Activated naive CD4-positive, alpha-beta T cell (primary cell): Measurements from ENCODE around the gene TPRA1.

Experiments used
- DNase-seq, 4 experiments: peaks; one replicate each; lab custom pipeline; 2025; lab: John Stamatoyannopoulos, UW

TPRA1 gene

DNA sequence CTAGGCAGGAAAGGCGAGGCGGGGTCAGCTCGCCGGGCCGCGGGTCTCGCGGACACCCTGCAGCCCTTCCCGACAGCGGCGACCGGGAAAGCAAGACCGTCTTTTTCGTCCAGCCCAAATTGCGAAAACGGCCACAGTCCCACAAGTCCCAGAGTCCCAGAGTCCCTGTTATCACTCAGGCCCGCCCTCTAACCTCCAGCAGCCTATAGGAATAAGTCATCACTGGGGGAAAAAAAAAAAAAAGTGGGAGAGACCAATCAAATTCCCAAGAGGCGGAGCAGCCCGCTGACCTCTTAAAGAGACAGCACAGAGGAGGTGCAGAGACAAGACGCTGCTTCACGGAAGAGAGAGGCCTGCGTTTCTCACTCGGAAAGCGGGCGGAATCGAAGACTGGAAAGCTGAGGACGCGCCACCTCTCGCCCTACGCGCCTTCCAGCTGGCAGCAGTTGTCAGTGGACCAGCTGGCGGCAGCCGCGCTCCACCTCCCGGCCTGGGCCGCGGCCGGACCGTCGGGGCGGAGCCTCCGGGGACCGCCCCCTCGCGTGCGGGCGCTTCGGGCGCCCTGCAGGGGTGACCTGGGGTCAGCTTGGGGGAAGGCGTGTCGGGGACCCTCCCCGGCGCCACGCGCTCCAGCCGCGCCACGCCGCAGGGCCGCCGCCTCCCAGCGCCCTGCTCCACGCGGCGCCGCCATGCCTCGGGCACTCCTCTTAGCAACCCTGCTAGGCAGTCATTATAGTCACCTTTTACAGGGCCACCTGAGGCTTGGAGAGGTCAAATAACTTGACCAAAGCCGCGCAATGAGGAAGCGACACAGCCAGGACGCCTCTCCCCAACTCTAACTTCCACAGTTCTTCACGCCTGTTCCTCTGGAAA lies at the start of gene TPRA1:
Gene TPRA1, minus strand, starts transcription at position 141 of the 873 bp plus-strand sequence. CDS start 10,587 bp downstream, outside the sequence.
- peak; percentile 33 to 65 (median 35) for DNase-seq

DNA sequence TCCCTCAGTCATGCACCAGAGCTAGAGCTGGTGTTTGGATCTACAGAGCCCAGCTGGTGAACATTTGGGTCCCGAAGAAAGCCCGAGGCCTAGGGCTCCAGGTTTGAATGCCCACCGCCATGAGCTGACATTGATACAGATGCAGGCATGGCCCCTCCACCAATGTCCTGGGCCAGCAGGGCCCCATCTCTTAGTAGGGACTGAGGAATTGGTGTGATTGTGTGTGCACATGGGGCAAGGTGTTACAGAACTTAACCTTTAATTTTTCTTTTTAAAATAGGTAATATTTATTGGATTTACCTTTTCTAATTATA lies 49.5 kb upstream of the TPRA1 start:
- no peak for DNase-seq

DNA sequence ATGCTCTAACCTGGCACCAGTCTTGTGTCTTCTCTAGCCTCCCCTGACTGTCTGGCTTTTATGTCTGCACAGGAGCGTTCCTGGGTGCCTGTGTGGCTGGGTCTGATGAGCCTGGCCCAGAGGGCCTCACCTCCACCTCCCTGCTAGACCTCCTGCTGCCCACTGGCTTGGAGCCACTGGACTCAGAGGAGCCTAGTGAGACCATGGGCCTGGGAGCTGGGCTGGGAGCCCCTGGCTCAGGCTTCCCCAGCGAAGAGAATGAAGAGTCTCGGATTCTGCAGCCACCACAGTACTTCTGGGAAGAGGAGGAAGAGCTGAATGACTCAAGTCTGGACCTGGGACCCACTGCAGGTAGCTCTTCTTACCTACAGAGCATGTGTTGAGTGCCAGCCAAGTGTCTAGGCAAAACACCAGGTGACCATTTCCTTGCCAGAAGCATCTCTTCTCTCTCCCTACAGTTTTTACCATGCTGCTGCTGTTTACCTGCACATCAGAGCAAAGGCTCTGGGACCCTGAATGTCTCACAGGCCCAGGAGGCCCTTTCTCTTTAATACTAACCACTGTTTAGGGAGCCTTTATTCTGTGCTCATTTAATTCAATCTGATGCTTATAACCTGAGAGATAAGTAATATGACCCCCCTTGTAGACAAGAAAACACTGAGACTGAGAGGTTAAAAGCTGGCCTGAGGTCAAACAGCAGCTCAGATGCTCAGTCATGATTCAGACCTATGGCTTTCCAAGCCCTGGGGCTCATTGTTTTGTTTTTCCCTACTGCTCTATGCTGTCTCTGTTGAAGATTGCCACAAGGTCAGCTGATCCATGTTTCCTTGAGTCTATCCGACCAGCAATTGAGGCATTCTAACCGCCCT lies 48.9 kb upstream of the TPRA1 start:
- DNase-seq = no peak

DNA sequence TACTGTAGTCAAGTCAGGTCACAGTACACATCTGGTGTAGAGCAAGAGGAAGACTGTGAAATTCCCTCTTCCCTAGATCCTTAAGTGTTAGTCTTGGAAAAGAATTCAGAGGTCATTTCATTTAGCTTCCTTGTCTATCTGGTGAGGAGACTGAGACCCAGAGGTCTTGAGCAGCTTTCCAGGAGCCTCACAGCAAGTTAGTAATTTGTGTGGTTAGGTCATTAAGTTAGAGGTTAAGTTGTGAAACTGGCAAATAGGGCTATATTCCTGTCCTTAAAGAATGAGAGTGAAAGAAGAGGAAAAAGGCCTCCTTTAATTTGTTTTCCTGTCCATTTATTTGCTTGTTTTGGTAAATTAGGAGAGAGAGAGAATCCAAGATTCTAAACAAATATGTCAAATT lies 47.4 kb upstream of the TPRA1 start:
- DNase-seq = no peak

DNA sequence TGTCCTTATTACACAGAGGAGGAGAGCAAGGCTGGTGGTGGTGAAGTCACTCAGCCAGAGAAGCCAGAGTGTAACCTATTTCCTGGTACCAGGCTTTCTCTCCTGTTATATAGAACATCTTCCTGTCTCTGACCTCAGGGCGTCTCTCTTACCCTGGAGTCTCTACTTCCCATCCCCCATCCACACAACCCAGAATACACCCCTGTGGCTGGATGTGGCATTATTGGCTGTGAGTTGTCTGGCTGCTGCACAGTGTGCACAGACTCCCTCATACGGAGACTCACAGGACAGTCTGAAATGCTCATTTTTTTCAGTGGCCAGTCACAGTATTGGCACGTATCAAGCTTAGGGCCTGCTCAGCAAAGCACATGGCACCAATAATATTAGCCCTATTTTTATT lies 47.0 kb upstream of the TPRA1 start:
- no peak for DNase-seq

DNA sequence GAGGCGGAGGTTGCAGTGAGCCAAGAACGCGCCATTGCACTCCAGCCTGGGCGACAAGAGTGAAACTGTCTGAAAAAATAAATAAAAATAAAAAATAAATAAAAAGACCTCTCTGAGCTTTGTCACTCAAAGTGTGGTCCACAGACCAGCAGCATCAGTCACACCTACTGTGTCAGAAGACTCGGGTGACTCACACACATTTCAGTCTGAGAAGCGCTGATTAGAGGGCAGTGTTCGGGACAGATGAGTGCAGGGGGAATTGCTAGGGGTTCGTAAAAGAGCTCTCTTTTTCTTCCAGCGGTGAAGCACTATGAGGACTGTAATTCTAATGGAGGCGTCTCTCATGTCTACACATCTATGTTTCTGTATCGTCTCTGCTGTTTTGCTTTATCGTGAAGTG lies 44.1 kb upstream of the TPRA1 start:
- DNase-seq = no peak

DNA sequence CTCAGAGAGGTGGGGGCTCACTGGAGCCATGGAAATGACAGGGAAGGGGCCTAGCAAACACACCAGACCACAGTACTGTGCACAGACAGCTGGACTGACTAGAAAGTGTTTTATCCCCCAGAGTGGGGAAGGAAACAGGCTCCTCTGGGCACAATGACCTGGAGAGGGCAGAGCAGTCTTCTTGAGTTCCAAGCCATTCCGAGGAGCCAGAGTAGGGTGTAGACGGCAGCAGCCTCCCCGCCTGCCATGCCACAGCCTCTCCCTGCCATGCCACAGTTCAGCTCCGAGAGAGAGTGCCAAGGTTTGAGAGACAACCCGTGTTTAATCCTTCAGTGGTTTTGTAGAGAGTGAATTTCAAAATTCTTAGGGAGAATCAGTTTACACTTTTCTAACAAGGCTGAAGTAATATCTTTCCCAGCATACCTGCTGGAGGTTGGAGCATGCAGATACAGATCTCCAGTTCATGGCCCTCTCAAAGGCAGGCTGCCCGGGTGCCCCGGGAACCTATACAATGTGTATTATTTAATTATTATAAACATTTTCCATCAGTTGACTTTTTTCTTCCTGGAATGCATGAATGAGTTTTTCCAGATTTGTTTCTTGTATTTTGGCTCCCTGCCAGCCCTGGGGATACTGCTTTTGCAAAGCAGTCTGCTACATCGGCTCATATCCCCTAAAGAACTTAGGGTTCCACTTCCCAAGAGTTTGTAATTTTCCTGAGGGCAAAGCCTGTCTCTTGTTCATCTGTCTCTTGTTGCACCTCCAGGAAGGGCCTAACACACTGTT lies 41.7 kb upstream of the TPRA1 start:
- DNase-seq = no peak

DNA sequence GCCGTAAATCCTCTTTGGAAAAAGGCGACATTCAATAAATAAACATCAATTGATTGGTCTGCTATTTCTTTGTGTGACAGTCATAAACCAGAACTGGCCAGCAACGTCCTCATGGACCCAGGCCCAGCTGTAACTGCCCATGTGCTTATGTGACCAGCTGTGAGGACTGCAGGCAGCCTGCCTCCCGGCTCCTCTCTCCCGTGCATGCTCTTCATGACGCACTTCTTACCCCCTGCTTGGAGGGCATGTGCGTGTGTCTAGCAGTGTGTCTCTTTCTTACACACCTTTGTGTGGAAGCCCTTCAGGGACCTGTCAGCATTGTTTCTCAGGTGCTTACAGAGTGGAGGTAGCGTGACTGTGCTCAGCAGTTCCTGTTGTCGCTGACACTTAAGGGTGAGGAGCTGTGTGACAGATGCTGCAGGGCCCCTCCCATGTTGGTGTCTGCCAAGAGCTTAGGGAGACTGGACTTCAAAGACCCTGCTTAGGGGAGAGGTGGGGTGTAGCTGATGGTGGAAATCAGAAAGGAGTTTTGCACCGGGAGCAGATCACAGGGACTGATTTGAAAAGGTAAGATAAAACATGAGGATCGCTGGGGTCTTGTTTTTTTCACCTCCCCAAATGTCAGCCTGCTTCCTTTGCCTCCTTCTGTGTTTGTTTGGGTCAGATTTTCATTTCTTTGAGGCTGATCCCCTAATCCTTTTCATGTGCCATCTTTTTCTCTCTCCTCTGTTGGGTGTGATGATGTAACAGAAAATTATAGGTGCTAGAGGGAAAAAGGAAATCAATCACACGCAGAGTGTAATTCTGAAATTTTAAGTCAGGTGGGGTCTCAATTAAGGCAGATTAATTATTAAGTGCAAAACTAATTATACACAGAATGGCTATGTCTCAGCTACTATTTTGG lies 40.5 kb upstream of the TPRA1 start:
- no peak for DNase-seq

DNA sequence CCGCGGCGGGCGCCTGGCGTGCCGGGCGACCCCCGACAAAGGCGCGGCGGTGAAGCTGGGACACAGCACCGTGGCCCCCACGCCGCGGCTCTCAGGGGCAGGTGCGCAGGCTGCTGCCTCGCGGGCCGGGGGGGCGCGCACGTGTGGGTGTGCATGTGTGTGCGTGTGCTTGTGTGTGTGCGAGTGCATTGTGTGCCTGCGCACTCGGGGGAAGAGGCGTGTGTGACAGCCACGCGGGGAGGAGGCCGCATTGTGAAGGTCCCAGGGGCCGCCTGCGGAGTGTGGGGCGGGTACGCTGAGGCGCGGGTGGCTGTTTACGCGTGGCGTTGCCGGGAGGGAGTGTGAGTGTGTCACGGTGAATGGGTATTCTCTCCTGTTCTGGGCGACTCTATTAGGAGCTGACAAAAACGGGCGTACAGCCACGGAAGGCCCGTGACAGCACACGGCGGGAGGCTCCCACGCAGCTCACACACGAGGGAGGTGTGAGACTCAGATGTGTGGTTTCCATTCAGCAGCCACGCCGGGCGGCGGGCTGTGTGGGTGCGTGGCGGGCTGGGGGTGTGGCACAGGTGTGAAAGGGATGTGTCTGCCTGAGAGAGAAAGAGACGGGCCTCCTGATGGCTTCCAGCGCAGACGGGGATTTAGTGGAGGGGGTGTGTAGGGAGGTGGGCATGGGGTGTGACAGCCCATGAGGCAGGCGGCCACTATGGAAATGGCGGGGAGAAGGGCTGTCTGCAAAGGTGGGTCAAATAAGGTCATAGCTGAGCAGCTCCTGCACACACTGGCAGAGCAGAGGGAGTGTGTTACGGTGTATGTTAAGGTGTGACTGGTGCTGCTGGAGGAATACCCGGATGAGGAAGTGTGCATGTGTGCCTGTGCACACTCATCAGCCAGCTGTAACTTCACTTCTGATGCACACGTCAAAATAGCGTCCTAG lies 39.2 kb upstream of the TPRA1 start:
- DNase-seq = peak in 2 of 4 experiments; percentile 5 to 19

DNA sequence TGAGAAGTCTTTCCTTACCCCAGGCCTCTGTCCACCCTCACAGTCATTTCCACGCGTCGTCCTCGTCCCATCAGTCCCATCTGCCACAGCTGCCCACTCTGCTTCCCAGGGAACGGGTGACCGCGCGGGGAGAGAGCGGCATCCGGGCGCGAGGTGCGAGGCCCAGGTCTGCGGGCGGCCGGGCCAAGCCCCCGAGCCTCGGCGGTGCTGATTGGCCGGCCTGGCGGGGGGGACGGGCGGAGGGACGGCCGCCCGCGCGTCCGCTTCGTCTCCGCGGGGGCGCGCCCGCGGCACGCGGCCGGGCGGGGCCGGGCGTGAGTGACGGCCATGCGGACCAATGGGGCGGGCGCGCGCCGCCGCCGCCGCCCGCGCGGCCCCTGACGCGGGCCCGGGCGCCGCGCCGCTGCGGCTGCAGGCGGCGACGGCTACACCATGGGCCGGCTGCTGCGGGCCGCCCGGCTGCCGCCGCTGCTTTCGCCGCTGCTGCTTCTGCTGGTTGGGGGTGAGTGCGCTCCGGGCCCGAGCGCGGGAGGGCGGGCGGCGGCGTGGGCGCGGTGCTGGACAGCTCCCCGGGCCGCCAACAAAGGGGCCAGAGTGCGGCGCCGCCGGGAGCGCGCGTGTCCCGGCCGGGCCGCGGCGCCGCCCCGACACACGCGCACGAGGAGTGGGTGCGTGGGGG lies 38.4 kb upstream of the TPRA1 start, which contains the start of gene PODXL2:
Gene PODXL2, plus strand, starts transcription at position 398 of the 679 bp plus-strand sequence. Its CDS starts 35 bp downstream, at position 433.
- DNase-seq = peak in 1 of 4 experiments; percentile 25

DNA sequence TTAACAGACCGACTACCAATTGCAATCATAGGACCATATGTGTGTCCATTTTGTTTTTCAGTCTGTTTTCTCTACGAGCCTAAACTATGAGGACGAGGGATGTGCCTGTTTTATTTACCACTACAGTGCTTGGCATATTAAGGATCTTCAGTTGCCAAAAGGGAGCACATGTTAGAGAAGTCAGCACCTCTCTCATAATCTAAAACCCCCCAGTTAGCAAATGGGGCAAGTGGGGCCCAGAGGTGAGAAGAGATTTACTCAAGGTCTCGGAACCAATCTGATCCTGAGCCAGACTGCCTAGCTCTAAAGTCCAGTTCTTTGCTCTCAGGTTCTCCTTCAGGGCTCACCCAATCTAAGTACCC lies 37.9 kb upstream of the TPRA1 start:
- DNase-seq = no peak

DNA sequence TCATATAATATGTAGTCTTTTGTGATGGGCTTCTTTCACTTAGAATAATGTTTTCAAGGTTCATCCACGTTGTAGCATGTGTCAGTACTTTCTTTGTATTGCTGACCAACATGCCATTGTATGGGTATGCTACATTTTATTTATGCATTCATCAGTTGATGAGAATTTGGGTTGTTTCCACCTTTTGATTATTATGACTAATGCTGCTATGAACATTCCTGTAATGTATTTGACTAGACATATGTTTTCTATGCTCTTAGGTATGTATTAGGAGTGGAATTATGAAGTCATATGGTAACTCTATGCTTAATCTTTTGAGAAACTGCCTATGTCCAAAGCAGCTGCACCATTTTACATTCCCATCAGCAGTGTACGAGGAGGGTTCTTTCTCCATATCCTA lies 35.3 kb upstream of the TPRA1 start:
- no peak for DNase-seq

DNA sequence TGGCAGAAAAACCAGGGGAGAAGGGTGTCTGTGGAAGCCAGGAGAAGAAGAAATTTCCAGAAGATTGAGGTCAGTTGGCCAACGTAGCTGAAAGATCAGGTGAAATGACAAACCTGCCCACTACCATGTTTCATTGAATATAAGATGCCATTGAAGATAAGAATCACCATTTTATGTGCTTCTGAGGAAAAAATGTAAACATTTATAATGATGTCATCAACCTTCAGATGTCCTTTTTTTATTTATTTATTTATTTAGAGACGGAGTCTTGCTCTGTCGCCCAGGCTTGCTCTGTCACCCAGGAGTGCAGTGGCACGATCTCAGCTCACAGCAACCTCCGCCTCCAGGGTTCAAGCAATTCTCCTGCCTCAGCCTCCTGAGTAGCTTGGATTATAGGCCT lies 33.5 kb upstream of the TPRA1 start:
- no peak for DNase-seq

DNA sequence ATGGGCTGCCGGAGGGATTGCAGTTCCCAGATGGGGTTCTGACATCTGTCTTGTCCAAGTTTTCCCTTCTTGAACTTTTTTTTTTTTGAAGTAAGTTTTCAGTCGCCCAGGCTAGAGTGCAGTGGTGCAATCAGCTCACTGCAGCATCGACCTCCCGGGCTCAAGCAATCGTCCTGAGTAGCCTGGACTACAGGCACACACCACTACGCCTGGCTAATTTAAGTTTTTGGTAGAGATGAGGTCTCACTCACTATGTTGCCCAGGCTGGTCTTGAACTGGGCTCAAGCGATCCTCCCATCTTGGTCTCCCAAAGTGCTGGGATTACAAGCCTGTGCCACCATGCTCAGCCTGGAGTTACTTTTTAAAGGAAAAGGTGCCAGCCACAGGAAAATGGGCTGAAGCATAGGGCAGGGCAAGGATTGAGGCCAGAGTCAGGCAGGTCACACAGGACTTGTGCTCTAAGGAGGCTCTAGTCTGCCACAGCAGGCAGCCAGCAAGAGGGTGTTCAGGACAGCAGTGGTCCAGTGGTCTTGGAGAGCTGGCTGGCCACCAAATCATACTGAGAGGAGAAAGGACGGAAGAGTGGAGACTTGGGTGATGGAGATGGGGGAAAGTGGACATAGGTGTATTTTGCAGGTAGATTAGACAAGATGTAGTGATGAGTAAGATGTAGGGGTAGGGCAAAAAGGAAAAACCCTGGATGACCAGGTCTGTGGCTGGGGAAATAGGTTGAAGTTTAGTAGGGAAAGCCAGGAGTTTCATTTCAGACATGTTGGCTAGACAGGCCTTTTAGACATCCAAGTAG lies 32.4 kb upstream of the TPRA1 start:
- DNase-seq = no peak

DNA sequence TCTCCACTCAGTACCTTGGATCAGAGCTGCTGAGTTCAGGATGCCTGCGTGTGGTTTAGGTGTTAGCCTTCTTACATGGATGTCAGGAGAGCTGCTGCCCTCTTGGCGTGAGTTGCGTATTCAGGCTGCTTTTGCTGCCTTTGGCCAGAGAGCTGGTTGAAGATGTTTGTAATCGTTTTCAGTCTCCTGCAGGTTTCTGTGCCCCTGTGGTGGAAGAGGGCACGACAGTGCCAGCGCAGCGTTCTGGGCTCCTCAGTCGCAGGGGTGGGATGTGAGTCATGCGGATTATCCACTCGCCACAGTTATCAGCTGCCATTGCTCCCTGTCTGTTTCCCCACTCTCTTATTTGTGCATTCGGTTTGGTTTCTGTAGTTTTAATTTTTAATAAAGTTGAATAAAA lies 31.5 kb upstream of the TPRA1 start:
- no peak for DNase-seq

DNA sequence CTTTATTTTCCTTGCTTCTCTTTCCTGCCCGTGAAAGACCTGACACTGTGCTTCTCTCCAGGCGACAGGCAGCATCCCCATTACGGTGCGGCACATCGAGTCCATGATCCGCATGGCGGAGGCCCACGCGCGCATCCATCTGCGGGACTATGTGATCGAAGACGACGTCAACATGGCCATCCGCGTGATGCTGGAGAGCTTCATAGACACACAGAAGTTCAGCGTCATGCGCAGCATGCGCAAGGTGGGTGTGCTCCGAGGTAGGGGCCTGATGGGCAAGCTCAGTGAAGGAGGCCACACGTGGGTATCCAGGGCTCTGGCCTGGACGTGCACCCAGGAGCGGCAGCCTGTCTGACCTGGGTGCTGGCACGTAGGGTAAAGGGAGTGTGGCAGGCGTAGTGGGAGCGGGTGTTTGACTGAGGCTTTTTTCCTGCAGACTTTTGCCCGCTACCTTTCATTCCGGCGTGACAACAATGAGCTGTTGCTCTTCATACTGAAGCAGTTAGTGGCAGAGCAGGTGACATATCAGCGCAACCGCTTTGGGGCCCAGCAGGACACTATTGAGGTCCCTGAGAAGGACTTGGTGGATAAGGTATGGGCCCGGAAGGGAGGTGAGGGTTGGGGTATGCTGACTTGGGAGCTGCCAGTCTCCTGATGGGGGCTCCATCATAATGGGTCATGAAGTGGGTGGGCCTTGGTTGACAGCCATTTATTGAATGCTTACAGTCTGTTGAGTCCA lies 30.3 kb upstream of the TPRA1 start:
- DNase-seq = no peak

DNA sequence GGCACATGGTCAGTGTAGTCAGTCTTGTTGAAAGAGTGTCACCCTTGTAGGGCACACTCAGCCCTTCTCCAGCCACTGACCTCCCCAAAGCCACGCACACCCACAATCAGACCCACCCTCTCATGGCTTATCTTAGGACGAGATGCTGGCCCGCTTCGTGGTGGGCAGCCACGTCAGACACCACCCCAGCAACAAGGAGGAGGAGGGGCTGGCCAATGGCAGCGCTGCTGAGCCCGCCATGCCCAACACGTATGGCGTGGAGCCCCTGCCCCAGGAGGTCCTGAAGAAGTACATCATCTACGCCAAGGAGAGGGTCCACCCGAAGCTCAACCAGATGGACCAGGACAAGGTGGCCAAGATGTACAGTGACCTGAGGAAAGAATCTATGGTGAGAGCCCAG lies 28.4 kb upstream of the TPRA1 start:
- DNase-seq = no peak
